ENCODE results near the gene BTN3A1. TPM values are rescaled to one million over a fixed set of nuclear protein-coding genes. Genes with fewer than 3 reads are reported as not detected.

Gene BTN3A1
- total and polyA plus RNA-seq, 10 of the 15 experiments (the other 5 are each of a cell fraction or from before 2014, with no cell fraction given), result 5.6 to 60.1 (median 16.1) TPM

GRCh38 chr6:26403893-26404292 lies 1.8 kb downstream of the BTN3A1 start (continued):
- TF ChIP-seq NKRF (conservative IDR thresholded peaks at IDR 0.05) (no peak), FOS (IDR thresholded peaks at IDR 0.05; ENCODE audit: borderline replicate concordance, extremely low read depth, insufficient read length) (no peak), ZSCAN29 (IDR thresholded peaks at IDR 0.05) (no peak), SKIL (IDR thresholded peaks at IDR 0.05; ENCODE audit: low read depth, poor library complexity, severe bottlenecking) (no peak), JUND (IDR thresholded peaks at IDR 0.05; ENCODE audit: low read depth, low read length) (no peak), DPF2 (IDR thresholded peaks at IDR 0.05) (no peak), E4F1 (IDR thresholded peaks at IDR 0.05; ENCODE audit: borderline replicate concordance, partially characterized antibody) (no peak)
